Ishikawa (cell line): ENCODE measurements around the gene SNTA1.

Experiments used
- CEBPB ChIP-seq: IDR thresholded peaks from 2 replicates; pipeline ENCODE4 v1.6.1; 2012
- CREB1 ChIP-seq: IDR thresholded peaks from 2 replicates; pipeline ENCODE4 v1.6.1; 2012; ENCODE audit warnings: low read depth
- EGR1 ChIP-seq: IDR thresholded peaks from 2 replicates; pipeline ENCODE4 v1.6.1; 2012
- EP300 ChIP-seq: IDR thresholded peaks from 2 replicates; pipeline ENCODE4 v1.6.1; 2012; ENCODE audit warnings: borderline replicate concordance
- FOXM1 ChIP-seq: IDR thresholded peaks from 2 replicates; pipeline ENCODE4 v1.6.1; 2012; ENCODE audit warnings: low read depth, borderline replicate concordance
- NFIC ChIP-seq: IDR thresholded peaks from 2 replicates; pipeline ENCODE4 v1.6.1; 2012
- RAD21 ChIP-seq: IDR thresholded peaks from 2 replicates; pipeline ENCODE4 v1.6.1; 2012; ENCODE audit warnings: low read depth
- REST ChIP-seq: IDR thresholded peaks from 2 replicates; pipeline ENCODE4 v1.6.1; 2012; ENCODE audit warnings: low read depth, mild to moderate bottlenecking
- TAF1 ChIP-seq: IDR thresholded peaks from 2 replicates; pipeline ENCODE4 v1.6.1; 2012; ENCODE audit warnings: low read depth, mild to moderate bottlenecking
- TCF12 ChIP-seq: IDR thresholded peaks from 2 replicates; pipeline ENCODE4 v1.6.1; 2012; ENCODE audit warnings: low read depth
- TEAD4 ChIP-seq: IDR thresholded peaks from 2 replicates; pipeline ENCODE4 v1.6.1; 2012
- YY1 ChIP-seq: IDR thresholded peaks from 2 replicates; pipeline ENCODE4 v1.6.1; 2012; ENCODE audit warnings: low read depth
- ZBTB7A ChIP-seq: IDR thresholded peaks from 2 replicates; pipeline ENCODE4 v1.6.1; 2012; ENCODE audit warnings: low read depth
- TF ChIP-seq, protein P1 (sequence below): IDR thresholded peaks from 2 replicates; pipeline ENCODE4 v1.6.1; 2012
- TF ChIP-seq, protein P2 (sequence below): IDR thresholded peaks from 2 replicates; pipeline ENCODE4 v1.6.1; 2012

Gene SNTA1

GRCh38 chr20:33466303-33466646 is 22.7 kb upstream of the SNTA1 start:
- TF ChIP-seq NFIC (no peak), EP300 (no peak), TEAD4 (no peak), TAF1 (no peak), TCF12 (no peak), FOXM1 (no peak), ZBTB7A (no peak), CREB1 (no peak), YY1 (no peak), EGR1 (no peak), RAD21 (no peak), CEBPB (no peak), REST (no peak)
- TF ChIP-seq, protein P1, sequence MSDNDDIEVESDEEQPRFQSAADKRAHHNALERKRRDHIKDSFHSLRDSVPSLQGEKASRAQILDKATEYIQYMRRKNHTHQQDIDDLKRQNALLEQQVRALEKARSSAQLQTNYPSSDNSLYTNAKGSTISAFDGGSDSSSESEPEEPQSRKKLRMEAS, result no peak
- TF ChIP-seq, protein P2, sequence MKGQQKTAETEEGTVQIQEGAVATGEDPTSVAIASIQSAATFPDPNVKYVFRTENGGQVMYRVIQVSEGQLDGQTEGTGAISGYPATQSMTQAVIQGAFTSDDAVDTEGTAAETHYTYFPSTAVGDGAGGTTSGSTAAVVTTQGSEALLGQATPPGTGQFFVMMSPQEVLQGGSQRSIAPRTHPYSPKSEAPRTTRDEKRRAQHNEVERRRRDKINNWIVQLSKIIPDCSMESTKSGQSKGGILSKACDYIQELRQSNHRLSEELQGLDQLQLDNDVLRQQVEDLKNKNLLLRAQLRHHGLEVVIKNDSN, result no peak

DNA sequence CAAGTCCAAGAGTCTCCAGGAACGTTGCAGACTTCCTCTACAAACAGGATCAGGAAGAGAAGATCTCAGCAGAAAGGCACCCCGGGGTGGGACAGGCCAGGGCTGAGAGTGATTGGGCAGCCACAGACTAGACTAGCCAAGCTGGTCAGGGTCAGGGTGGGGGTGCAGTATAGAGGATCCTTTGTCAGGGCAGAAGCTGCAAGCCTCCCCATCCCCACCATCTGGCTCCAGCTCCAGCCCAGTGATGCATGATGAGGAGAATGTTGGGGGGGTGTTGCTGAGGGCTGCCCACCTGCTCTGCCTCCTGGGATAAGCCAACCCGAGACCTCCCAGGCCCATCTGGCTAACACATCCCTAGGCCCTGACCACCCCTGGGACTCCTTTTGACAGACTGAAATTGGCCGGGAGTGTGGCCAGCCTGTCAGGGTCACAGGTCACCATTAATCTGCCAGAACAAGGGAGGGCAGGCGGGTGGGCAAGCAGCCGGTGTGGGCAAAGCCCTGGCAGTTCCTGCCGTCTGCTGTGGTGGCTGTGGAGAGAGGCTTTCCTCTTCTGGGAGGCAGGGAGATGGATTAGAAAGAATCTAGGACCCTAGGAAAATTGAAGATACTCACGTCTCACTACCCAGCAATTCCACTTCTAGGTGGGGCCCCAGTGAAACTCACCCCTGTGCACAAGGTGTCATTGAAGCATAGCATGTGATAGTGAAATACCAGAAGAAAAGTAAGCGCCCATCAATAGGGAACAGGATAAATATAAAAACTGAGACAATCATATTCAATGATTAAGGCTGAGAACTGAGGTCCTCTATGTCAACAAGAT is 22.1 kb upstream of the SNTA1 start:
- no peak for TF ChIP-seq TAF1
- TF ChIP-seq RAD21, result no peak
- TF ChIP-seq NFIC, result no peak

- TF ChIP-seq, protein P2, result no peak
- no peak for TF ChIP-seq ZBTB7A
- TF ChIP-seq, protein P1, result no peak
- no peak for TF ChIP-seq TCF12
- no peak for TF ChIP-seq EGR1
- TF ChIP-seq TEAD4, result no peak
- no peak for TF ChIP-seq CEBPB
- TF ChIP-seq NFIC, result no peak
- TF ChIP-seq RAD21, result no peak
- TF ChIP-seq REST, result no peak
- no peak for TF ChIP-seq YY1
- TF ChIP-seq EP300, result no peak
- no peak for TF ChIP-seq TAF1
- TF ChIP-seq FOXM1, result no peak
- TF ChIP-seq CREB1, result no peak
These were observed 20.0 kb upstream of the SNTA1 start for GRCh38 chr20:33463332-33464101.

- TF ChIP-seq REST (no peak), TEAD4 (no peak), RAD21 (no peak), YY1 (no peak), CREB1 (no peak), TAF1 (no peak)
- TF ChIP-seq, protein P2, result no peak
These were observed 17.1 kb upstream of the SNTA1 start for GRCh38 chr20:33460711-33461110.
